Liver (tissue), 9 donors: Measurements from ENCODE around the gene UBR4. TPM values are rescaled to one million over a fixed set of nuclear protein-coding genes. Genes with fewer than 3 reads are reported as not detected.

Experiments used
- DNase-seq: peaks from one replicate; pipeline ENCODE4 v3.0.0-alpha.2; 2017; ENCODE audit warnings: low spot score
- H3K27ac ChIP-seq, 2 donors: one replicate each; pipeline ENCODE4 v1.7.0; 2013; ENCODE audit warnings: inconsistent platforms in 2 of 2, low read length in 2 of 2, control low read depth in 1 of 2, low read depth in 1 of 2, mild to moderate bottlenecking in 1 of 2
- H3K27me3 ChIP-seq, 4 donors: one replicate each; pipeline versions ENCODE4 v1.6.1 to v1.7.0; 2013; ENCODE audit warnings: low read length in 3 of 4, inconsistent platforms in 1 of 4, mild to moderate bottlenecking in 1 of 4, moderate library complexity in 1 of 4; ENCODE audit not compliant: control insufficient read depth in 4 of 4, insufficient read depth in 4 of 4
- H3K36me3 ChIP-seq, 4 donors: one replicate each; pipeline versions ENCODE4 v1.6.1 to v1.7.0; 2013; ENCODE audit warnings: low read length in 3 of 4, mild to moderate bottlenecking in 3 of 4, low read depth in 1 of 4, moderate library complexity in 1 of 4; ENCODE audit not compliant: control insufficient read depth in 4 of 4, insufficient read depth in 3 of 4
- H3K4me1 ChIP-seq, 4 donors: one replicate each; pipeline versions ENCODE4 v1.6.1 to v1.7.0; 2013; ENCODE audit warnings: low read length in 3 of 4, mild to moderate bottlenecking in 3 of 4, moderate library complexity in 1 of 4; ENCODE audit not compliant: control insufficient read depth in 4 of 4, insufficient read depth in 4 of 4
- H3K4me3 ChIP-seq, 3 donors: one replicate each; pipeline versions ENCODE4 v1.6.1 to v1.7.0; 2013; ENCODE audit warnings: low read length in 3 of 3, control low read depth in 1 of 3, low read depth in 1 of 3, mild to moderate bottlenecking in 1 of 3
- H3K9ac ChIP-seq, 2 donors: one replicate each; pipeline ENCODE4 v1.7.0; 2013; ENCODE audit warnings: low read length in 2 of 2, mild to moderate bottlenecking in 2 of 2, moderate library complexity in 2 of 2, control low read depth in 1 of 2, low read depth in 1 of 2
- H3K9me3 ChIP-seq, 4 donors: one replicate each; pipeline versions ENCODE4 v1.6.1 to v1.7.0; 2013; ENCODE audit warnings: low read length in 3 of 4; ENCODE audit not compliant: control insufficient read depth in 4 of 4
- CTCF ChIP-seq: fragments of 150-350 bp; IDR thresholded peaks from 2 replicates; pipeline ENCODE4 v1.5.1; 2017; ENCODE audit warnings: improper control_type of control experiment, low read depth, low read length; ENCODE audit not compliant: missing input control
- EGR1 ChIP-seq, 2 donors: IDR thresholded peaks; 2 replicates each; pipeline ENCODE4 v1.6.1; 2016 to 2018; ENCODE audit warnings: antibody characterized with exemption in 2 of 2, low read depth in 2 of 2
- FOXA1 ChIP-seq: IDR thresholded peaks from 2 replicates; pipeline ENCODE4 v1.6.1; 2016; ENCODE audit warnings: antibody characterized with exemption
- GABPA ChIP-seq, 2 donors: IDR thresholded peaks in 1 of 2; conservative IDR thresholded peaks in 1 of 2; 2 replicates each; pipeline ENCODE4 v1.6.1; 2016; ENCODE audit warnings: antibody characterized with exemption in 2 of 2, mild to moderate bottlenecking in 1 of 2, moderate library complexity in 1 of 2
- HNF4A ChIP-seq, 2 donors: conservative IDR thresholded peaks; 2 replicates each; pipeline ENCODE4 v1.6.1; 2016; ENCODE audit warnings: antibody characterized with exemption in 2 of 2, mild to moderate bottlenecking in 2 of 2
- HNF4G ChIP-seq: IDR thresholded peaks from 2 replicates; pipeline ENCODE4 v1.6.1; 2016; ENCODE audit warnings: antibody characterized with exemption
- JUND ChIP-seq, 2 donors: IDR thresholded peaks; 2 replicates each; pipeline ENCODE4 v1.6.1; 2016; ENCODE audit warnings: antibody characterized with exemption in 2 of 2
- MAX ChIP-seq: IDR thresholded peaks from 2 replicates; pipeline ENCODE4 v1.6.1; 2016; ENCODE audit warnings: antibody characterized with exemption
- NR2F2 ChIP-seq: IDR thresholded peaks from 2 replicates; pipeline ENCODE4 v1.6.1; 2016; ENCODE audit warnings: antibody characterized with exemption
- RAD21 ChIP-seq, 2 donors: IDR thresholded peaks; 2 replicates each; pipeline ENCODE4 v1.6.1; 2016; ENCODE audit warnings: antibody characterized with exemption in 2 of 2, mild to moderate bottlenecking in 2 of 2
- REST ChIP-seq: IDR thresholded peaks from 2 replicates; pipeline ENCODE4 v1.6.1; 2016; ENCODE audit warnings: antibody characterized with exemption, mild to moderate bottlenecking
- RXRA ChIP-seq, 2 donors: IDR thresholded peaks; 2 replicates each; pipeline ENCODE4 v1.6.1; 2017 to 2018; ENCODE audit warnings: antibody characterized with exemption in 2 of 2, mild to moderate bottlenecking in 1 of 2
- SP1 ChIP-seq: IDR thresholded peaks from 2 replicates; pipeline ENCODE4 v1.6.1; 2018; ENCODE audit warnings: antibody characterized with exemption, mild to moderate bottlenecking
- TAF1 ChIP-seq: conservative IDR thresholded peaks from 2 replicates; pipeline ENCODE4 v1.6.1; 2016; ENCODE audit warnings: antibody characterized with exemption, mild to moderate bottlenecking
- YY1 ChIP-seq: IDR thresholded peaks from 2 replicates; pipeline ENCODE4 v1.6.1; 2016; ENCODE audit warnings: antibody characterized with exemption, mild to moderate bottlenecking
- ZBTB33 ChIP-seq: IDR thresholded peaks from 2 replicates; pipeline ENCODE4 v1.6.1; 2016; ENCODE audit warnings: antibody characterized with exemption
- WGBS: extraction: QIAGEN DNeasy Blood & Tissue Kit; methylation state at CpG from one replicate; pipeline ENCODE4 v1.1.7; 2013; 5-methylcytosine and 5-hydroxymethylcytosine counted together
- polyA plus RNA-seq, 2 donors: library from polyadenylated mRNA; stranded (reverse) in 1 of 2; unstranded in 1 of 2; fragments of 200-250 nt in 1 of 2; fragments of >200 nt in 1 of 2; fragmentation: Nextera tagmentation in 1 of 2; extraction: Ambion mirVana in 1 of 2; gene quantifications; one replicate each; pipeline versions ENCODE4 v1.2.1 to v1.2.3, GENCODE V29; 2013 to 2015
- total RNA-seq, 2 donors: library from RNA; depleted of rRNA; stranded (reverse); fragments of >200 nt; gene quantifications; one replicate each; pipeline ENCODE4 v1.2.3, GENCODE V29; 2014
- donor health status: healthy.
- donor health status: healthy.
- donor health status: healthy.
- donor health status: healthy.
- donor health status: healthy.

The UBR4 gene
- total and polyA plus RNA-seq, 4 donors: 45.4 to 156 (median 86.9) TPM

GRCh38 chr1:19229229-19229628 is 19.2 kb upstream of the UBR4 start:
- Histone ChIP-seq H3K36me3 (peaks cover 31 to 68% (median 43%) of the 10 kb centered on the region in 4 donors), H3K9me3 (no peaks in the 10 kb centered on the region), H3K4me3 (no peak overlapping the region), H3K9ac (no peak overlapping the region), H3K27me3 (no peaks in the 10 kb centered on the region), H3K4me1 (peaks cover 3 to 16% (median 15%) of the 10 kb centered on the region in 4 donors), H3K27ac (no peak overlapping the region)
- DNase-seq: no peak
- 83% methylated on average over 3 of the region's 3 CpGs for WGBS
- TF ChIP-seq TAF1: no peak
- TF ChIP-seq RXRA (IDR thresholded peaks at IDR 0.05): no peak
- TF ChIP-seq GABPA (IDR thresholded peaks at IDR 0.05 in 1 of 2, conservative IDR thresholded peaks at IDR 0.05 in 1 of 2): no peak

- no peaks in the 10 kb centered on the region for H3K4me1 ChIP-seq
- TF ChIP-seq EGR1 (IDR thresholded peaks at IDR 0.05; ENCODE audit: low read depth in 2 of 2) (no peak), YY1 (no peak), SP1 (no peak), GABPA (IDR thresholded peaks at IDR 0.05 in 1 of 2, conservative IDR thresholded peaks at IDR 0.05 in 1 of 2) (no peak), HNF4G (no peak), JUND (IDR thresholded peaks at IDR 0.05) (no peak)
- H3K36me3 ChIP-seq: peaks cover 16 to 82% (median 60%) of the 10 kb centered on the region in 4 donors
- no peaks in the 10 kb centered on the region for H3K9me3 ChIP-seq
- no peak for DNase-seq
- H3K27ac ChIP-seq: no peak overlapping the region
- H3K4me3 ChIP-seq: no peak overlapping the region
- 84% methylated on average over 15 of the region's 15 CpGs for WGBS
- H3K9ac ChIP-seq: no peak overlapping the region
- no peaks in the 10 kb centered on the region for H3K27me3 ChIP-seq
Measured at GRCh38 chr1:19222979-19223824, 13.1 kb upstream of the UBR4 start.

- TF ChIP-seq ZBTB33 (no peak), HNF4A (conservative IDR thresholded peaks at IDR 0.05) (no peak), FOXA1 (no peak), HNF4G (no peak), RXRA (IDR thresholded peaks at IDR 0.05) (no peak), NR2F2 (no peak), MAX (no peak), REST (no peak), JUND (IDR thresholded peaks at IDR 0.05) (no peak), EGR1 (IDR thresholded peaks at IDR 0.05; ENCODE audit: low read depth in 2 of 2) (no peak), GABPA (IDR thresholded peaks at IDR 0.05 in 1 of 2, conservative IDR thresholded peaks at IDR 0.05 in 1 of 2) (no peak), SP1 (no peak), CTCF (no peak), RAD21 (IDR thresholded peaks at IDR 0.05) (no peak)
- WGBS: 98% methylated on average over 11 of the region's 11 CpGs
- H3K9ac ChIP-seq: no peak overlapping the region
Measured at GRCh38 chr1:19222573-19222972, 12.5 kb upstream of the UBR4 start.

More at GRCh38 chr1:19222573-19222972, 12.5 kb upstream of the UBR4 start:
- Histone ChIP-seq H3K27me3 (no peaks in the 10 kb centered on the region), H3K4me3 (no peak overlapping the region), H3K4me1 (no peaks in the 10 kb centered on the region), H3K36me3 (peaks cover 16 to 89% (median 61%) of the 10 kb centered on the region in 4 donors), H3K9me3 (no peaks in the 10 kb centered on the region), H3K27ac (no peak overlapping the region)
- no peak for DNase-seq
